Left renal cortex interstitium (tissue), 4 donors: ENCODE results near the gene MAST4. TPM values are rescaled to one million over a fixed set of nuclear protein-coding genes. Genes with fewer than 3 reads are reported as not detected.

Experiments used
- DNase-seq, 4 donors: peaks; one replicate each; pipeline ENCODE4 v3.0.0-alpha.2; 2013; ENCODE audit warnings: low read depth in 4 of 4, low spot score in 2 of 4, missing footprints in 1 of 4
- polyA plus RNA-seq, 4 donors: library from polyadenylated mRNA; unstranded; fragments of 120-200 nt; gene quantifications; one replicate each; pipeline ENCODE4 v1.2.1, GENCODE V29; 2013; ENCODE audit not compliant: insufficient read length in 4 of 4

Gene MAST4
- polyA plus RNA-seq, 4 donors: 13.5 to 18.7 (median 16.1) TPM

DNA sequence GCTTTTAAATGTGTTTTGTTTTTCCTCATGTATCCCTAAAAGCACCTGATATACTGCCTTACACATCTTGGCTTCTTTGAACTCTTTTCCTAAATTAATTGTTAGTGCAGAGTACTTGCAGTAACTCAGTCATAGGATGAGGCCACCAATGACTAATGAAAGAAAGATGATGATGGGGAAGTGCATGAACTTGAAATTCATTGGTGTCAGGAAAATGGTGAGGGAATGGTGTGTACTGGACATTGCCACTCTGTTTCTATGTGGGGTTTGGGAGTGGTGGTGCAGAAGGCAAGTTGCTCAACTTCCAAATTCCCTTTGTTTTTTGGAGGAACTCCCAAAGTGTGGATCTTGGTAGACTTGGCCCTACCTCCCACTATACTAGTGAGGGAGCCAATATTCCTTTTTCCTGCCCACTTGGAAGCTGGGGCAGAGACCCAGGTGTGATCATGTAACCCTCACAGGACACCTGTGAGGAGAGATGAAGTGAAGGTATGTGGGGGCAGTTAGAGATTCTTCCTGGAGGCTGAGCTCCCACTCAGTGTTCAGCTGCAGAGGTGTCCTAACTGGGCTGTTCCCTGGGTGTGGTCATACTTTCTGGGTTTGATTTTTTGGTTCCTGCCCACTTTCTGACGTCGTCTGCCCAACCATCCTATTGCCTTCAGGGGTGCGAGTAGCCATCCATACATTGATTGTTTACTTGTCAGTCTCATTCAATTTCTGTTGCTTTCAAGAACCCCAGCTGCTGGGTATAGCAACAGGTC lies 298.5 kb downstream of the MAST4 start:
- no peak for DNase-seq

DNA sequence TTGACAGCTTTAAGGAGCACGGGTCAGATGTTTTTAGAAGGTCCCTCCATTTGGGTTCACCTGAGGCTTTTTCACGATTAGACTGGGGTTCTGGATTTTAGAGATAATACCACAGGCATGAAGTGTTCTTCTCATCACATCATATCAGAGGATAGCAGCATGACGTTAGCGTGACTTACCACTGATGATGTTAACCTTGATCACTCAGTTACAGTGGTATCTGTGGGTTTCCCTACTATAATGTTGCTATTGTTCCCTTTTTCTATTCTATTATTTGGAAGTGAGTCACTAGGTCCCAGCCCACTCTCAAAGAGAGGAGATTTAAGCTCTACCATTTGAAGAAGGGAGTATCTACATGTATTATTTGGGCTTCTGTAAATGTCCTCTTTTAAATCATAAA lies 300.0 kb downstream of the MAST4 start:
- DNase-seq: no peak

DNA sequence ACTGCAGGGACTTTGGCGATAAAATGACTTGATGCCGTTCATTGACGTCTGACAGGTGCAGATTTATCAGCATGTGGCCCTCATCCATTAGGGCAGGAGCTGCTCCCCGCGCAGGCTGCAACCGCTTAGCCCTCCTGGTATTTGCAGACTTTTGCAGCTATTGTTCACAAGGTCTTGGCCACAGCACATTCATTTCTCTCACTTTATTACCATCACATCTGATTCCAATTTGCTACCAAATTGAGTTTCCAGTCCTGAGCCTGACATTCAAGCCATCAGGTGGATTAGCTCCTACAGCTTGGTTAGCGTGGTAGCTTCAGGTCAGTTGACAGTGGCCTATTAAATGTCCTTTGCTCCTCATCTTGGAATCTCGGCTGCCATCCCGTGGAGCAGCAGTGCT lies 301.2 kb downstream of the MAST4 start:
- no peak for DNase-seq

DNA sequence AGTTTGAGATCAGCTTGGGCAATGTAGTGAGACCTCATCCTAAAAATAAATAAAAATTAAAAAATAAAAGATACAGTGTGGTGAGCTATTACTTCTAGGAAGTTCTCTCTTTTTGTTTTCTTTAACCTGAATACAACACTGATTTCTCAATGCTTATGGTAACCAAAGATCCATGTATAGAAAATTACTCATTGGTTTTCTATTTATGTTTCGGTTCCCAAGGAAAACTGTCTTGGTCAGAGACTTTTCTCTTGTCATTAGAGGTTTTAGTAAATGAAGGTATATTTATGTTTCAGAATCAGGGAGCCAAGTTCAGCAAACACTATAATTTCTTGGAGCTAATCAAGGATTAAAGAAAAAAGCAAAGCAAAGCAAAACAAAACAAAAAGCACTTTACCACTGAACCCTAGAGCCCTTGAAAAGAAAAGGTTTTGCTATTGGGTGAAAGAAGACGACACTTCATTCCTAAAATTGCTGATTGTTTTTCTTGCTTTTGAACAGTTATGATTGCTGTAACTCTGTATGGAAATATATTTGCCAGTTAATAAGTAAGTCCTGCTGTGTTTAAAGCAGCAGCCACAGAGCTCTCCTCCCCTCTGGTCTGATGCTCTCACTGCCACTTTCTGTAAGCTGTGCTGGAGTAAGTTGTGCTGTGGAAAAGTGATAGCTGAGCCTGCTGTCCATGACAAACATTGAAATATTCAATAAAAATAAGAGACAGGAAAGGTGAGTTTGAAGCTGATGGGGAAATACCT lies 302.2 kb downstream of the MAST4 start:
- no peak for DNase-seq

DNA sequence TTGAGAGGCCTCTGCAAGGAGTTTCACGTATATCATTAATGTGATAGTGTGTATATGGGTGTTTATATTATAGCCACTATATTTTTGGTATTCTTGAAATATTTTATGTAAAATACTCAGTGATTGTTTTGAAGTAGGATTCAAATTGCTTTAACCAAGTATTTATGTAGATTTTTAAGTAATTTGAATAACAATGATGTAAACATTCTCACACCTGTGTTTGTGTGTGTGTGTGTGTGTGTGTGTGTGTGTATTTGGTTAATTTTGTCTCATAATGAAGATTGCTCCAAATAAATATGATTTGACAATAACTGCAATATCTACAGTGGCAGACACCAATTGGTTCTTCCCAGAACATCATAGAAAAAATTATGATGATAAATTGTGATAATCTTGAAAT lies 307.0 kb downstream of the MAST4 start:
- DNase-seq: no peak

DNA sequence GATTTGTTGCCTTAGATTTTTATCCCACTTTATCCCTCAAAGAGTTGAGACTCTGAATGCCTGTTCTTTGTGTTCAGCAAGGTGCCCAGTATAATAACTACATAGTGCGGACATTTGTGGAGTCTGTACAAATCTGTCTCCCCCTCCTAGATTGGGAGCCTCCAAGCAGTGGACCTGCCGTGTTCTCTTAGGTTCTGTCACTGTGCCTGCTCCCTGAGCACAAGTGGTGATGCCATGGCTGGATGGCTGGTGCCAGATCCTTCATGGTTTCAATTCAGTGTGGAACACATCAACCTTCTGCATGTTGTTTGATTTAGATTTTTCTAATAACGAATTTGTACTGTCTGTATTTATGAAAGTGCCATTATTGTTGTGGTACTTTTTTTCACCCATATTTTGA lies 307.5 kb downstream of the MAST4 start:
- DNase-seq: no peak

DNA sequence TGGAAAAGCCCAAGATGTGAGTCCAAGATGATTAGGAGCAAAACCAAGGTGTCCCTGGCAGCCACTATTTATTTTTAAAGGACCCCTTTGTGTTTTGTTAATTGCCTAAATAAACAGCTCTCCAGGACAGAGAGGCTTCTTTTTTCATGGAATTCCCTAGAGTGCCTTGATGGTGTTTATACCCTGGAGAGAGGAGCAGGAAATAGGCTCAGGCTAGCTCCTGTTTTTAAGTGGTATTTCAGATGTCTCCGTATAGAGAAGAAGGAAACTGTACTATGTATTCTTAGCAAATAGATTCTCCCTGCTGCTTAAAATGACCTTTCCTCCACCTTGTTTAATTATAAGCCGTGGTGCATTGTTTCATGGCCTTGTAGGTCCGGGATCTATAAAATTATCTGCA lies 308.0 kb downstream of the MAST4 start:
- DNase-seq: no peak

DNA sequence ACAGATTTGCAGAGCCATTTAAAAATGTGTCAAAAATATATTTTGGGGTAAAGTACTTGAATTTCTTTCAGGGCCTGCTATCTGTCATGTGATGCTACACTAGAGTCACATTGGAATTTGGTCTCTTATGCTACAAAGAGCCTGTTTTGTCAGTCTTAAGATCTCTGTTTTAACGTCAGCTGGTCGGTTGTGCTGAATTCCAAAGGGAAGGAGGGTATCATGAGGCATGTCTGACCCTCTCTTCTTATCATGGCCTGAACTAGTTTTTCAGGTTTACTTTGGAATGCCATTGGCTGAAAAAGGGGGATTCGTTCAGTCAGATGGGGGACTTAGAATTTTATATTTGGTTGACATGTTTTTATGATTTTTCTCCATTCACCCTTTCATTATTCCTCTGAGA lies 309.8 kb downstream of the MAST4 start:
- no peak for DNase-seq

DNA sequence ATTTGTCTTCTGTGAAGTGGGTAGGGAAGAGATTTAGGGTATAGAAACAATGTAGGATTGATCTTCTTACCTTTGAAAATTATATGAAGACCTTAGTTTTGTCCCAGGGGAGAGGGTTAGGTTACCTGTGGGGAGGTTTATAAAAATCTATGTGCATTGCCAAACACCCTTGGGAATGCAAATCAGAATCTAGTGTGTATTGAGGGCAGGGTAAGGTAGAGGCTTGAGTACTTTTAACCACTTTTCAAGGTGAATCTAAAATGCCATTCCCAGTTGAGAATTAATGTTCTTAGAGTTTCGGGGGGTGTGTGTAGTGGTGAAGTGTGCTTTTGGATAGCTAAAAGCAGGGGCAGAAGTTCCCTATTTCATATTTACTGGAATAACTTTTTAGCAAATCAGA lies 312.0 kb downstream of the MAST4 start:
- no peak for DNase-seq

DNA sequence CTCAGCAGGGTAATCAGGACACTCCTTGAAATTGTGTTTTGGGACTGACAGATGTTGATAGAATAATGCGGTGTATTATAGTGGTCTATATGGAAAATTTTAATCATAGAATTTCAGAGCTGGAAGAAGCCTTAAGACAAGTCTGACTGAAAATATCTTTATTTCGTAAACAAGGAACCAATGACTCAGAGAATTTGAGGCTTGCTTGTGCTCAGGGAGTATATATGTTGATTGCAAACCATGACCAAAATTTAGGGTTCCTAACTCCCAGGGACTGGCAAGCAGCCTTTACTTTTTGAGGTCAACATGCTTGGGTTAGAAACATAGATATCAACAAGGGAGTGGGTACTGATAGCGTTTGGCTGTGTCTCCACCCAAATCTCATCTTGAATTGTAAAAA lies 313.2 kb downstream of the MAST4 start:
- no peak for DNase-seq

DNA sequence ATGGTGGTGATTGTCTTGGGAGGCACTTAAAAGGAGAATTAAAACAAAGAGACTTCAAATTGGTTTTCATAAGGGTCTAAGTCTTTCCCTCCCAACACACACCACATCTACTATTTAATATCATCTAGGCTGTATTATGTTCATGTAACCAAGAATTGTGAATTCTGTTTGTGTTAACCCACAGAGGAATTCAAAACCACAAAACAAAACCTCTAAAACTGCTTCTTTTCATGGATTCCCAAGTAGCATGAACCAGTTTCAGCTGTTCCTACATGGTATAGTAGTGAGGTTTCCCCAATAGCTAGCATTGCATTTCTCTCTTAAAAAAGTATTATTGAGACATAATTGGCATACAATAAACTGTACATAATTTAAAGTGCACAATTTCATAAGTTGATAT lies 316.6 kb downstream of the MAST4 start:
- no peak for DNase-seq

DNA sequence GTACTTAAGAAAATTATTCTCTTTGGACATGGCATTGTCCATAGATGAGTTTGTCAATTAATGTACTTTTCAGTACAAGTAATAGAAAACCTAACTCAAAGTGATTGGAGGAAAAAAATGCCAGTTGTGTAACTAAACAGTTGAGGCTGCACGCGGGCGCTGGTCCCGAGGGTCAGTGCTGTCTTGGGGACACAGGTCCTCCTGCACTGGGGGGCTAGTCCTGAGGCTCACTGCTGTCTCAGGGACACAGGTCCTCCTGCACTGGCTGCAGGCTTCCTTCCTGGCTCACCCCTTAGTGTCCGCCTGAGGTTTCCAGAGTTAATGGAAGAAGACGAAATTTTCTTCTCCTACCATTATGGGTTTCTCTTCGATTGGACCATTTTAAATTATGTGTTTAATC lies 319.3 kb downstream of the MAST4 start:
- no peak for DNase-seq

DNA sequence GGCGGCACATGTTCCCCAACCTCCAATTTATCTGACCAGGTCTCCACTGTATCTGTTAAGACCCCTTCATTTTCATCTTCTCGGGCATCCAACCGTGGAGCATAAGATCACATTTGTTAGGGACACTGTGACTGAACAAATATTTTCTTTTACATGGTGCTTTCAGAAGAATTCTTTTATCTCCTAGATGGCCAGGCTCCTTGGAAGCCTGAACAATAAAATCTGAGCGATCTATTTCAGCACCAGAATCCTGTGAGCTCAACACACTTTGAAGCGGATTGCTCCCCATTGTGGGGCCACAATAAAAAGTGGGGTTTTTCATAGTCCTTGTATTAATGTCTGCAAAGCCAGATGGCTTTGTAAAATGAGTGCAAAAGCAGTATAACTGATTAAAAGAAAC lies 326.7 kb downstream of the MAST4 start:
- DNase-seq: no peak

DNA sequence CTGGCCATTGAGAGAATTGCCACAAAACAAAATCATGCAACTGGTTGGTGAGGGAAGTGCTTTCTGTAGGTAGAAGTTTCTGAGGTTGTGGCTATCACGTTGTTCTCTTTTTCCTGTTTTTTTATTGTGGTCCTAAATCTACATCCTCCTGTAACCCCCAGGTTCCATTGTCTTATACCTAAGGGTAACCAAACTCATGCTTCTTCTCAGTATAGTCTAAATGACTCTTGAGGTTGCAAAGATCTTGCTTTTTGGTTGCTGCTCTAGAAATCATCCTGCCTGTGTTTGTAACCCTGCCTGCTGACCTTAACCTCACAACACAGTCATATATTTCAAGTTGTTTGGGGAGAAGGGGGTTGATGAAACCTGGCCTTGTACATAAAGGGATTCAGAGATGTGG lies 327.3 kb downstream of the MAST4 start:
- DNase-seq: no peak

DNA sequence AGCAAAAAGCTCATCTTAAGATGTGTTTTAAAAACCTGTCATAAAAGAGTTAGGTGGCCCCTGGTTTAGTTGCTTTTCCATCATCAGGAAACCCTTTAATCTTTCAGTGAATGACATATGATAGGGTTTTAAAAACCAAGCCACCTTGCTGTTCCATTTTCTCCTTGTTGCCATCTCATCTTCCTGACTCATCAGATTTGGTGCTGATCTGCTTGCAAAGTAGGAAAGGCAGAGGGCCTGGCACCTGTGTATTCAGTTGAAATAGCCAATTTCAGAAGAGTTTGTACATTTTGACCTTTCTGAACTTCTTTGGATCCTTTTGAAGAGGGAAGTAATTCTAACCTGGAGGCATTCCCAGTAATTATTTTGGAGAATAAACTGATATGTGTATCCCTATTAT lies 327.7 kb downstream of the MAST4 start:
- no peak for DNase-seq

DNA sequence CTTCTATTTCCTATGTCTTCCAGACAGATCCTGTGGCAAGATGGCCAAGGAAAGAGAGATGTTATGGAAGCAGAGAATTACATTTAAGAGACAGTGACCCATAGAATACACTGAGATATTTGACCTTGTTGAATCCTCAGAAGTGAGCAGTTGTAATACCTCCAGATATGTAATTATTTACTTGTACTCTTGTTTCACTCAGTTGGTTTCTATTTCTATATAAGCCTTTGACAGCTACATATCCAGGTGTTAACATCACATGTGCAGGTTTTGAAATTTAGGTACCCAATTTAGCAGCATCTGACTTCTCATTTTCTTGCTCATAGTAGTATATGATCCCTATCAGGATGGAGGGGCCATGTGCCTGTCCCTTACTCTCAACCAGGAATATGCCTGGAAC lies 330.9 kb downstream of the MAST4 start:
- DNase-seq: no peak

DNA sequence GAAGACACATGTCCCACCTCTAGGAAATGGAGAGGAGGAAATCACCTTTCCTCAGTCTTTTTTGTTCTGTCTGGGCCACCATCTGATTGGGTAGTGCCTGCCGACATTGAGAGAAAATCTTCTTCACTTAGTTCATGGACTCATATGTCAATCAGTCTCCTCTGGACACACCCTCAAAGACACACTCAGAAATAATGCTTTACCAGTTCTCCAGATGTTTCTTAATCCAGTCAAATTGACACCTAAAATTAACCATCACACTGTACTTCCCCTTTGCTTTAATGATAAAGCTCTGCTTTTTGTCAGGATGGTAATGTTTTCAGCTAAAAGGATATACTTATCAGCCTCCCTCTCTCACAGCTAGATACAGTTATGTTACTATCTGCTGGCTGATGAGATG lies 333.1 kb downstream of the MAST4 start:
- DNase-seq: no peak

DNA sequence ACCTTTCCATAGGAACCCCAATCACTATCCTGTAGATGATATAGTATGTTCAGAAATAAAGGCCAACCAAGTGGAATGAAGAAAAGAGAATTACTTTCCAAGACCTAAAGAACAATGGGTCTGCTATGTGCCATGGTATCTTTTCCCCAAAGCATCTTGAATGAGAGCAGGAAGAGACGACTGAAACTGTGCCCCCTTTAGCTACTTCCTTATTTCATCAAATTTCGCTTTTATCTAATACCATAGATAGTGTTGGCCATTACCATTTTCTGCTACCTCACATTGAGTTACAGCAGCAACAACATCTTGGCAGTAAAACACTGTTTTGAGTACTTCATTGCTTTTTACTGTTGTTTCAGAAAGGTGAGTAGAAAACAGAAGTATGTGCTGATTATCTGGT lies 333.8 kb downstream of the MAST4 start:
- DNase-seq: no peak

DNA sequence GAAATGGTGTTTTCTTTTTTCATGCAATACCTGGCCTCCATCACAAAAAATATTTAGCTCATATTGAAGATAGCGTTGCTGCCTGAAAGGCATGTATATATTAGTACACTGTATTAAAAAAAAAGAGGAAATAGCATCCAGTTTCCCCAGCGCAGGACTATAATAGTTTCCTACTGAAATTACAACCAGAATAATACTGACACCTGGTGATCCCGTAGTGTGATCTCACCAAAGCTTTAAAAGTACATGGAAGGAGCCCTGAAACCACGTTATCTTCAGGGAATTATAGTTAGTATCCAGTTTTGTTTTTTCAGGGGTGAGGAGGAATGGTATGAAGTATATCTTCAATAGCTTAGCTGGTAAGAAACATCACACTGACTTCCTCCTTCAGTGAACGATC lies 335.5 kb downstream of the MAST4 start:
- DNase-seq: no peak

DNA sequence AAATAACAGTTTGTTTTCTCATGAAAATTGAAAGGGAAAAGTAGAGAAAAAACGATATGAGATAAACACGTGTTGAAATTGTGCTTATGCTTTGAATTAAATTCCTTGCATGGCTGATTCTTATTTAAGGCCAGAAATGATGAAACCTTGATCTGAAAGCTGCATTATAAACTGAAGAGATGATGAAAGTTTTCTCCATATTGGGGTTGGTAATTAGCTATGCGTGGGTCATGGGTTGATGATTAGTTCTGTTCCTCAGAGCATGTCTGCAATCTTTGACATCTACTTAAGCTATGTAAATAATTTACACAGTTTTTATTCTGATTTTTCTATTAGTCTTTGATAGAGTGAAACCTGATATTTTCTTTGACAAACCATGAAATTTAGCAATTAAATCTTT lies 336.3 kb downstream of the MAST4 start:
- DNase-seq: no peak

DNA sequence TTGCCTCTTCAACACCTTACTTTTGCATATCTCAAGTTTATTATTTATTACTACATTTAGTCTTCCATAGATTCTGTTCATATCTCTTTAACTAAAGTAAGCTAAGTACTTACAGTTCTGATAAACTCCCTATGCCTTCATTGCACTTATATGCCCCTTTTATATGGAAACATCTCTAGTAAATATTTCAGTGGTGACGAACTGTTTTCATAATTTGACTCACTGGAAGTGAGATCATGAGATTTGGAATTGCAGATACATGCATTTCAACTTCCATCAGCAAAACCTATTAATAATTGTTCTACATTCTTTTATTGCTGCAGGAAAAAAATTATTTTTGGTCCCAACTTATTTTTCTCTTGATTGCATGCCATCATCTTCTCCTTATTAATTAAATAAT lies 336.9 kb downstream of the MAST4 start:
- no peak for DNase-seq

DNA sequence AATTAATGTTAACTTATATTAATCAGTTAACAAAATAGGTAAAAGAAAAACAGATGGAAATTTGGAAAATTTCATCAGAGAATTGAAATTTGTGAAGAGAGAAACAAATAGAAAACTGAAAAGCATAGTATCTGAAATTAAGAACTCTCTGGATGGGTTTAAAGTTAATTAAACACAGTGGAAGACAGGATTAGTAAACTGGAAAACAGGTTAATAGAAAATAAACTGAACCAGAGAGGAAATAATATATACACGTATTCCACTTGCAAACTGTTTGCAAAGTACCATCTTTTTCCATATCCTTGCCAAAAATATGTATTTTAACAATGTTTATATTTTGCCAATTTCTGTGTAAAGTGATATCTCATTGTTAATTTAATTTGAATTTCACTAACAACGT lies 342.9 kb downstream of the MAST4 start:
- DNase-seq: no peak
